Activated effector memory CD4-positive, alpha-beta T cell treated with anti-CD3 and anti-CD28 coated beads, Interleukin-2, amount 50 U/mL, for 16 hours (primary cell): Measurements from ENCODE around the gene EFNB3.

ENCODE experiments used
- DNase-seq: peaks from one replicate; pipeline ENCODE4 v3.0.0-alpha.2; 2020

The EFNB3 gene

GRCh38 chr17:7704601-7705268 is at the start of gene EFNB3:
TSS of gene EFNB3 (plus strand) at chr17:7705202. CDS start at chr17:7705599, 397 bp downstream.
- DNase-seq, result peak; percentile 66

- DNase-seq, result no peak
Measured at GRCh38 chr17:7655541-7655840, 49.5 kb upstream of the EFNB3 start.

DNA sequence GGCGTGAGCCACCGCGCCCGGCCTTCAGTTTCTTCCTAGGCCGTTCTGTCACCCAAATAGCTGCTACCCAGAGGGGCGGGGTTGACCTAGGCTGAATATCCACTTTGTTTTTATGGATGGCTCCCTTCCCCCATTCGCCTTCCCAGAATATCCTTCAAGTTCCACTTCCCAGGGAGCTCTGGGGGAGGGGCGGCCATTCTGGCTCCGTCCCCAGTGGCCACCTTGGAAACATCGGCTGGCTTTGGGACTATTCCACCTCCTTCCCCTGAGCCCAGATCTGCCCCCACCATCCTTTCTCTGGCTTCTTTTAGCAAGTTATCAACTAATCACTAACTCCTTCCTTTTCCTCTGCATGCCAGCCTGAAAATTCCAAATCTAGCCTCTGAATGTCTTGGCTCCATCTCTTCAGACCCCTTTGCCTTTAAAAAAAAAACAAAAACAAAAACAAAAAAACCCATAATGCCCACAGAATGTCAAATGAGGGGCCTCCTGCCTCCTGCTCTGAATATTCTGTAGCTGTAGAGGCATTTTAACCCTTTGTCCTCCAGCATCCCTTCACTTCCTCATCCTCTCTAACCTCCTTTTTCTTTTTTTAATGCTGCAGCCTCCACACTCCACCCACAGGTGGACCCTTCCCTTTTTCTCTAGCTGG is 47.9 kb upstream of the EFNB3 start:
- DNase-seq, result no peak

GRCh38 chr17:7667656-7668406 is 37.2 kb upstream of the EFNB3 start:
- DNase-seq, result no peak

DNA sequence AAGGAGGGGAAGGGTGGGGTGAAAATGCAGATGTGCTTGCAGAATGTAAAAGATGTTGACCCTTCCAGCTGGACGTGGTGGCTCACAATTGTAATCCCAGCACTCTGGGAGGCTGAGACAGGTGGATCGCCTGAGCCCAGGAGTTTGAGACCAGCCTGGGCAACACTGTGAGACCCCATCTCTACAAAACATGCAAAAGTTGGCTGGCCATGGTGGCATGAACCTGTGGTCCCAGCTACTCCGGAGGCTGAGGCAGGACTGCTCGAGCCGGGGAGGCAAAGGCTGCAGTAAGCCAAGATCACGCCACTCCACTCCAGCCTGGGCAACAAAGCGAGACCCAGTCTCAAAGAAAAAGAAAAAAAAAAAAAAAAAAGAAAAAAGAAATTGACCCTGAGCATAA is 36.5 kb upstream of the EFNB3 start:
- DNase-seq, result no peak

DNA sequence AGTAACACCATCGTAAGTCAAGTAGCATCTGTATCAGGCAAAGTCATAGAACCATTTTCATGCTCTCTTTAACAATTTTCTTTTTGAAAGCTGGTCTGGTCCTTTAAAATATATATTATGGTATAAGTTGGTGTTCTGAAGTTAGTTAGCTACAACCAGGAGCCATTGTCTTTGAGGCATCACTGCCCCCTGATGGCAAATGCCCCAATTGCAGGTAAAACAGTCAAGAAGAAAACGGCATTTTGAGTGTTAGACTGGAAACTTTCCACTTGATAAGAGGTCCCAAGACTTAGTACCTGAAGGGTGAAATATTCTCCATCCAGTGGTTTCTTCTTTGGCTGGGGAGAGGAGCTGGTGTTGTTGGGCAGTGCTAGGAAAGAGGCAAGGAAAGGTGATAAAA is 31.8 kb upstream of the EFNB3 start:
- DNase-seq, result peak; percentile 70

GRCh38 chr17:7674934-7675333 is 30.1 kb upstream of the EFNB3 start:
- DNase-seq, result no peak

- DNase-seq, result no peak
Measured at GRCh38 chr17:7676533-7676932, 28.5 kb upstream of the EFNB3 start.

- DNase-seq, result no peak
Measured at GRCh38 chr17:7677388-7678067, 27.5 kb upstream of the EFNB3 start.

- no peak for DNase-seq
Measured at GRCh38 chr17:7684851-7685532, 20.0 kb upstream of the EFNB3 start.

DNA sequence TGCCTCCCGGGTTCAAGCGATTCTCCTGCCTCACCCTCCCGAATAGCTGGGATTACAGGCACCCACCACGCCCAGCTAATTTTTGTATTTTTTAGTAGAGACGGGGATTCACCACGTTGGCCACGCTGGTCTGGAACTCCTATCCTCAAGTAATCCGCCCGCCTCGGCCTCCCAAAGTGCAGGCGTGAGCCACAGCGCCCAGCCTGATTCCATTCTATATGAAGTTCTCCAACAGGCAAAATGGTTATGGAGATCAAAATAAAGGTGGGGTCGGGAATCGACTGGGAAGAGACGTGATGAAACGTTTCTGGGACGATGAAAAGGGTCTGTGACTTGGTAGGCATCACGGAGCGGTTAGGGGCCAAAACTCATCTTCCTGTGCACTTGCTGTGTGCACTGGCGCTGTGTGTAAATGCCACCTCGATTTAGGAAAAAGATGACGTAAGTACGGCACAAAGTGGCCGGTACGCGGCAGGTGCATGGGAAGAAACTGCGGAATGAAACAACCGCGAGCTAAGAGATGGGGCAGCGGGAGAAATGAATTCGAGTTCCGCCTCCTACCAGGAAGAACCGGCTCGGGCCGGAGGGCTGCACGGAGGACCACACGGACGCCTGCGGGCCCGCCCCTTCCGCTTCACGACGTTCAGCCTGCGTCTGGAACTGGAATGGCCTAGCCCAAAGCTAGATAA is 19.3 kb upstream of the EFNB3 start:
- peak; percentile 96 for DNase-seq

GRCh38 chr17:7686222-7687071 is 18.6 kb upstream of the EFNB3 start:
- DNase-seq, result peak; percentile 92

- peak; percentile 96 for DNase-seq
Measured at GRCh38 chr17:7687072-7687907, 17.7 kb upstream of the EFNB3 start, which contains the start of gene TP53. TSS of gene TP53 (minus strand) at chr17:7687490. CDS start at chr17:7676594, 10,896 bp downstream.

- DNase-seq, result peak; percentile 99
Measured at GRCh38 chr17:7687908-7688807, 16.8 kb upstream of the EFNB3 start, which contains the start of gene WRAP53. TSS of gene WRAP53 (plus strand) at chr17:7688477. CDS start at chr17:7688649, 172 bp downstream.

DNA sequence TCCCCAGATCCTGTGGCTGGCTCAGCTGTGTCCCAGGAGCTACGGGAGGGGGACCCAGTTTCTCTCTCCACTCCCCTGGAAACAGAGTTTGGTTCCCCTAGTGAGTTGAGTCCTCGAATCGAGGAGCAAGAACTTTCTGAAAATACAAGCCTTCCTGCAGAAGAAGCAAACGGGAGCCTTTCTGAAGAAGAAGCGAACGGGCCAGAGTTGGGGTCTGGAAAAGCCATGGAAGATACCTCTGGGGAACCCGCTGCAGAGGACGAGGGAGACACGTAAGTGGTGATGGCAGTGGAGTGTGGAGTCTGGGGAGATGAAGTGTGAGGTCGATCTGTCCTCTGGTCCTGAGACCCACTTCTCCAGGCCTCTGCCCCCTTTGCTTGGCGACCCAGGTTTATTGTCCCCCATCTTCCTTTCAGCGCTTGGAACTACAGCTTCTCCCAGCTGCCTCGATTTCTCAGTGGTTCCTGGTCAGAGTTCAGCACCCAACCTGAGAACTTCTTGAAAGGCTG is 16.1 kb upstream of the EFNB3 start:
- no peak for DNase-seq

GRCh38 chr17:7695586-7695985 is 9.4 kb upstream of the EFNB3 start:
- no peak for DNase-seq

GRCh38 chr17:7697828-7698588 is 7.0 kb upstream of the EFNB3 start:
- no peak for DNase-seq

- no peak for DNase-seq
Measured at GRCh38 chr17:7700510-7700909, 4.5 kb upstream of the EFNB3 start.
